Endothelial cell of umbilical vein (primary cell): ENCODE data around the gene DSCAML1.

ENCODE experiments used
- CTCF ChIP-seq, 2 donors: IDR thresholded peaks; 1 replicate in 1 of 2; 2 replicates in 1 of 2; pipeline ENCODE4 v1.5.1; 2011; ENCODE audit warnings: low read length in 2 of 2, mild to moderate bottlenecking in 2 of 2, moderate library complexity in 2 of 2, control low read depth in 1 of 2, inconsistent platforms in 1 of 2, low read depth in 1 of 2; ENCODE audit not compliant: insufficient read depth in 1 of 2; ENCODE audit errors: extremely low read depth in 1 of 2
- EZH2 ChIP-seq: IDR thresholded peaks from 2 replicates; pipeline ENCODE4 v1.6.1; 2012; ENCODE audit warnings: borderline replicate concordance, low read depth, mild to moderate bottlenecking, moderate library complexity, low read length, inconsistent platforms; ENCODE audit not compliant: severe bottlenecking
- MAX ChIP-seq: IDR thresholded peaks from 2 replicates; pipeline ENCODE4 v1.6.1; 2011; ENCODE audit not compliant: insufficient read depth, insufficient read length
- POLR2A ChIP-seq: IDR thresholded peaks from 2 replicates; pipeline ENCODE4 v1.6.1; 2012; ENCODE audit warnings: low read depth, mild to moderate bottlenecking, control low read depth, low read length

GRCh38 chr11:117492578-117493251, 304.3 kb downstream of the DSCAML1 start:
- TF ChIP-seq MAX, result no peak
- TF ChIP-seq CTCF (IDR thresholded peaks at IDR 0.05; ENCODE audit: extremely low read depth in 1 of 2, insufficient read depth in 1 of 2, low read depth in 1 of 2, low read length in 2 of 2), result no peak
- no peak for TF ChIP-seq EZH2
- TF ChIP-seq POLR2A, result no peak
